Lung microvascular endothelial cell (primary cell): ENCODE measurements around the gene CETN1. TPM values are rescaled to one million over a fixed set of nuclear protein-coding genes. Genes with fewer than 3 reads are reported as not detected.

ENCODE experiments used
- DNase-seq, 2 donors: peaks; one replicate each; pipeline versions ENCODE4 v3.0.0 to v3.0.0-alpha.2; 2010; ENCODE audit warnings: low read depth in 2 of 2
- total RNA-seq: library from RNA; depleted of rRNA; stranded (reverse); fragments of >200 nt; gene quantifications from 2 replicates; pipeline ENCODE4 v1.2.1, GENCODE V29; 2014

CETN1 gene
- total RNA-seq, 1 donor from 2014 or later, result not detected

- DNase-seq, result peak in 1 of 2 donors; percentile 25
These were observed 42.1 kb downstream of the CETN1 start for GRCh38 chr18:622289-622688.

GRCh38 chr18:623761-624620, 43.8 kb downstream of the CETN1 start:
- DNase-seq, result peak; percentile 85 to 89

GRCh38 chr18:627231-627630, 47.1 kb downstream of the CETN1 start:
- DNase-seq, result no peak

GRCh38 chr18:629269-630150, 49.3 kb downstream of the CETN1 start:
- no peak for DNase-seq

GRCh38 chr18:631560-631959, 51.4 kb downstream of the CETN1 start:
- DNase-seq, result no peak

Other genes starting within 250 kb of the CETN1 start
- 33.8 and 104 TPM in 2 replicates for gene COLEC12, start 79.7 kb upstream of the CETN1 start, total RNA-seq
- gene CLUL1, start 16.6 kb downstream of the CETN1 start, total RNA-seq, result not detected in 2 replicates
- 7.7 and 25.3 TPM in 2 replicates for gene TYMS, start 77.3 kb downstream of the CETN1 start, total RNA-seq
- 12.5 and 18.3 TPM in 2 replicates for gene ENOSF1, start 132.2 kb downstream of the CETN1 start, total RNA-seq
- gene YES1, start 231.9 kb downstream of the CETN1 start, total RNA-seq, result 138 and 140 TPM in 2 replicates